Thoracic aorta (tissue), 2 donors: Measurements from ENCODE around the gene PARVB. TPM values are rescaled to one million over a fixed set of nuclear protein-coding genes. Genes with fewer than 3 reads are reported as not detected.

ENCODE experiments used
- ATAC-seq: fragments of 150-250 bp; one replicate; pipeline ENCODE4 v1.8.0; 2017; ENCODE audit warnings: low read depth; ENCODE audit not compliant: insufficient number of reproducible peaks, low FRiP score
- DNase-seq: peaks from one replicate; pipeline ENCODE4 v3.0.0-alpha.2; 2020; ENCODE audit warnings: low spot score
- H3K27ac ChIP-seq, 2 donors: fragments of 200-600 bp; sonication (generic); 1 replicate in 1 of 2; 2 replicates in 1 of 2; pipeline ENCODE4 v1.5.1; 2016; ENCODE audit warnings: mild to moderate bottlenecking in 2 of 2, moderate library complexity in 2 of 2
- H3K27me3 ChIP-seq: fragments of 200-600 bp; sonication (generic); replicated peaks from 2 replicates; pipeline ENCODE4 v1.6.0; 2016; ENCODE audit warnings: mild to moderate bottlenecking; ENCODE audit not compliant: insufficient read depth
- H3K36me3 ChIP-seq: fragments of 200-600 bp; sonication (generic); one replicate; pipeline ENCODE4 v1.5.1; 2016
- H3K4me1 ChIP-seq, 2 donors: fragments of 200-600 bp; sonication (generic); 1 replicate in 1 of 2; 2 replicates in 1 of 2; pipeline versions ENCODE4 v1.5.1 to v1.6.0; 2016; ENCODE audit warnings: low read depth in 2 of 2, mild to moderate bottlenecking in 1 of 2; ENCODE audit not compliant: control insufficient read depth in 1 of 2
- H3K4me3 ChIP-seq: fragments of 200-600 bp; sonication (generic); 2 replicates; pipeline ENCODE4 v1.5.1; 2016; ENCODE audit warnings: mild to moderate bottlenecking
- H3K9me3 ChIP-seq: fragments of 200-600 bp; sonication (generic); 2 replicates; pipeline ENCODE4 v1.5.1; 2016
- total RNA-seq, 2 donors: library from RNA; depleted of rRNA; stranded (reverse); fragments of >200 nt; gene quantifications; one replicate each; pipeline versions ENCODE4 v1.1.0 to v1.2.3, GENCODE V29; 2016
- TF ChIP-seq, protein P1 (sequence below): fragments of 200-600 bp; sonication (generic); IDR thresholded peaks from one replicate; pipeline ENCODE4 v1.5.1; 2019; ENCODE audit warnings: antibody characterized with exemption

The PARVB gene
- total RNA-seq, 2 donors from 2014 or later, result 15.3 to 17.2 TPM

DNA sequence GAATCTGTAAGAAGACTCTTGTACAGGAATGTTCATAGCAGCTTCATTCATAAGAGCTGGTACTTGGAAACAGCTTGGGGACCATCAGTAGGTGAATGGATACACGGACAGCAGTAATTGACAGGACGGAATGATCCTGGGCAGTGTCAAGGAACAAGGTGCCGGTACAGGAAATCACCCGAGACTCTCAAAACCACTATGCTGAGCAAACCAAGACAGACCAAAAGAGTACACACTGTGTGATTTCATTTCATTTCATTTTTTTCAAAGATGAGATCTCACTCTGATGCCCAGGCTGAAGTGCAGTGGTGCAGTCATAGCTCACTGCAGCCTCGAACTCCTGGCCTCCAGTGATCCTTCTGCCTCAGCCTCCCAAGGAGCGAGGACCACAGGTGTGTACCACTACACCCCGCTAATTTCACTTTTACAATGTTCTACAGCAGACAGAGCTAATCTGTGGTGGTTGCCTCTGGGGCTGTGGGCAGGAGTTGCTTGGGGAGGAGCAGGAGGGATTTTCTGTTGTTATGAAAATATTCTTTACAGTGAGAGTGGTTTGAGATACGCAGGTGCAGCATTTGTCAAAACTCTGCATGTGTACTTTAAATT lies 15.6 kb downstream of the PARVB start:
- no peak for DNase-seq
- TF ChIP-seq, protein P1, sequence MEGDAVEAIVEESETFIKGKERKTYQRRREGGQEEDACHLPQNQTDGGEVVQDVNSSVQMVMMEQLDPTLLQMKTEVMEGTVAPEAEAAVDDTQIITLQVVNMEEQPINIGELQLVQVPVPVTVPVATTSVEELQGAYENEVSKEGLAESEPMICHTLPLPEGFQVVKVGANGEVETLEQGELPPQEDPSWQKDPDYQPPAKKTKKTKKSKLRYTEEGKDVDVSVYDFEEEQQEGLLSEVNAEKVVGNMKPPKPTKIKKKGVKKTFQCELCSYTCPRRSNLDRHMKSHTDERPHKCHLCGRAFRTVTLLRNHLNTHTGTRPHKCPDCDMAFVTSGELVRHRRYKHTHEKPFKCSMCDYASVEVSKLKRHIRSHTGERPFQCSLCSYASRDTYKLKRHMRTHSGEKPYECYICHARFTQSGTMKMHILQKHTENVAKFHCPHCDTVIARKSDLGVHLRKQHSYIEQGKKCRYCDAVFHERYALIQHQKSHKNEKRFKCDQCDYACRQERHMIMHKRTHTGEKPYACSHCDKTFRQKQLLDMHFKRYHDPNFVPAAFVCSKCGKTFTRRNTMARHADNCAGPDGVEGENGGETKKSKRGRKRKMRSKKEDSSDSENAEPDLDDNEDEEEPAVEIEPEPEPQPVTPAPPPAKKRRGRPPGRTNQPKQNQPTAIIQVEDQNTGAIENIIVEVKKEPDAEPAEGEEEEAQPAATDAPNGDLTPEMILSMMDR, result no peak

GRCh38 chr22:44042249-44043218 lies 18.4 kb downstream of the PARVB start:
- H3K27ac ChIP-seq, result no peak overlapping the region
- no peaks in the 10 kb centered on the region for H3K4me1 ChIP-seq
- TF ChIP-seq, protein P1, result no peak
- H3K9me3 ChIP-seq, result no peaks in the 10 kb centered on the region
- no peaks in the 10 kb centered on the region for H3K27me3 ChIP-seq
- H3K4me3 ChIP-seq, result no peak overlapping the region
- H3K36me3 ChIP-seq, result no peaks in the 10 kb centered on the region
- DNase-seq, result no peak
- no peak for ATAC-seq

More for the DNA sequence above, 15.6 kb downstream of the PARVB start:
- Histone ChIP-seq H3K36me3 (no peaks in the 10 kb centered on the region), H3K27ac (no peak overlapping the region), H3K4me3 (no peak overlapping the region), H3K4me1 (no peaks in the 10 kb centered on the region), H3K27me3 (no peaks in the 10 kb centered on the region), H3K9me3 (no peaks in the 10 kb centered on the region)
- ATAC-seq, result no peak

DNA sequence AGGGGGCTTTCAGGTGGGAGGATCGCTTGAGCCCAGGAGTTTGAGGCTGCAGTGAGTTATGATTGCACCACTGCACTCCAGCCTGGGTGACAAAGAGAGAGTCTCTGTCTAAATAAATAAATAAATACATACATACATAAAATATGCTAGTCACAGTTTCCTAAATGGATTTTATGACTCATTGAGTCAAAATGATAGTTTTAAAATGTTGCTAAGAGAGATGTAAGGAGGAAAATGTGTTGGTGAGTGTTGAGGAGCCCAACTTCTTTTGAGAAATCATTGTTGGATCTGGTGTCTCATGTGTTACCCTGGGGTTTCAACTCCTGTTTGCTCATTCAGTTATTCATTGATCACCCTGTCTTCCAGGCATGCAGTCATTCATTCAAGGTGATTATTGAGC lies 21.0 kb downstream of the PARVB start:
- H3K27me3 ChIP-seq, result no peaks in the 10 kb centered on the region
- no peaks in the 10 kb centered on the region for H3K9me3 ChIP-seq
- H3K27ac ChIP-seq, result no peak overlapping the region
- TF ChIP-seq, protein P1, result no peak
- no peaks in the 10 kb centered on the region for H3K36me3 ChIP-seq
- no peak for DNase-seq
- no peak for ATAC-seq
- H3K4me3 ChIP-seq, result no peak overlapping the region
- H3K4me1 ChIP-seq, result no peaks in the 10 kb centered on the region

- Histone ChIP-seq H3K27ac (no peak overlapping the region), H3K27me3 (no peaks in the 10 kb centered on the region), H3K36me3 (no peaks in the 10 kb centered on the region), H3K4me3 (no peak overlapping the region), H3K9me3 (no peaks in the 10 kb centered on the region), H3K4me1 (no peaks in the 10 kb centered on the region)
- ATAC-seq (no peak), DNase-seq (no peak)
- TF ChIP-seq, protein P1, result no peak
Observed at GRCh38 chr22:44046485-44047141, 22.5 kb downstream of the PARVB start.

GRCh38 chr22:44047891-44048301 lies 23.8 kb downstream of the PARVB start:
- TF ChIP-seq, protein P1, result no peak
- Histone ChIP-seq H3K36me3 (no peaks in the 10 kb centered on the region), H3K4me3 (no peak overlapping the region), H3K4me1 (no peaks in the 10 kb centered on the region), H3K9me3 (no peaks in the 10 kb centered on the region), H3K27ac (no peak overlapping the region), H3K27me3 (no peaks in the 10 kb centered on the region)
- ATAC-seq, result no peak
- DNase-seq, result no peak
